Parathyroid adenoma (tissue), 2 donors: Measurements from ENCODE around the gene TSPAN14.
A peak's percentile ranks its signal among the peaks of the same experiment; 100 is the strongest.

Experiments
- H2AFZ ChIP-seq: fragments of 300-600 bp; sonication (generic); one replicate; pipeline ENCODE4 v1.7.0; 2017; ENCODE audit warnings: antibody characterized with exemption, mild to moderate bottlenecking
- H3K27ac ChIP-seq: fragments of 300-600 bp; sonication (generic); one replicate; pipeline ENCODE4 v1.7.0; 2017
- H3K27me3 ChIP-seq: fragments of 300-600 bp; sonication (generic); one replicate; pipeline ENCODE4 v1.7.0; 2017; ENCODE audit warnings: low read length; ENCODE audit not compliant: control insufficient read depth, insufficient read depth
- H3K36me3 ChIP-seq: fragments of 300-600 bp; sonication (generic); one replicate; pipeline ENCODE4 v1.7.0; 2017; ENCODE audit warnings: low read length; ENCODE audit not compliant: control insufficient read depth, insufficient read depth
- H3K4me1 ChIP-seq: fragments of 300-600 bp; sonication (generic); one replicate; pipeline ENCODE4 v1.7.0; 2017; ENCODE audit warnings: control low read depth
- H3K4me2 ChIP-seq: fragments of 300-600 bp; sonication (generic); one replicate; pipeline ENCODE4 v1.7.0; 2017; ENCODE audit warnings: low read length
- H3K4me3 ChIP-seq: fragments of 300-600 bp; sonication (generic); one replicate; pipeline ENCODE4 v1.7.0; 2017; ENCODE audit warnings: low read depth, low read length
- H3K79me2 ChIP-seq: fragments of 300-600 bp; sonication (generic); one replicate; pipeline ENCODE4 v1.7.0; 2017; ENCODE audit warnings: control low read depth
- H3K9ac ChIP-seq: fragments of 300-600 bp; sonication (generic); one replicate; pipeline ENCODE4 v1.7.0; 2017; ENCODE audit warnings: mild to moderate bottlenecking
- H3K9me3 ChIP-seq: fragments of 300-600 bp; sonication (generic); one replicate; pipeline ENCODE4 v1.7.0; 2017; ENCODE audit warnings: low read length; ENCODE audit not compliant: control insufficient read depth
- CTCF ChIP-seq: fragments of 300-600 bp; sonication (generic); IDR thresholded peaks from one replicate; pipeline ENCODE4 v1.7.0; 2017; ENCODE audit warnings: antibody characterized with exemption, mild to moderate bottlenecking
- donor health status: primary hyperparathyroidism.

The TSPAN14 gene

GRCh38 chr10:80518143-80518806 lies 64.2 kb downstream of the TSPAN14 start:
- H3K9ac ChIP-seq = no peak overlapping the region
- H2AFZ ChIP-seq = no peak overlapping the region
- H3K27me3 ChIP-seq = no peaks in the 10 kb centered on the region
- no peaks in the 10 kb centered on the region for H3K36me3 ChIP-seq
- H3K79me2 ChIP-seq = no peaks in the 10 kb centered on the region
- no peaks in the 10 kb centered on the region for H3K4me1 ChIP-seq
- no peak overlapping the region for H3K4me2 ChIP-seq
- TF ChIP-seq CTCF = no peak
- no peak overlapping the region for H3K4me3 ChIP-seq
- H3K9me3 ChIP-seq = no peaks in the 10 kb centered on the region
- H3K27ac ChIP-seq = peak overlapping the region; percentile 20

GRCh38 chr10:80518807-80519360 lies 64.8 kb downstream of the TSPAN14 start:
- H3K36me3 ChIP-seq = no peaks in the 10 kb centered on the region

GRCh38 chr10:80519936-80520650 lies 66.0 kb downstream of the TSPAN14 start:
- Histone ChIP-seq H3K4me2 (no peak overlapping the region), H3K9me3 (no peaks in the 10 kb centered on the region), H3K9ac (no peak overlapping the region), H3K4me1 (no peaks in the 10 kb centered on the region), H3K27ac (no peak overlapping the region), H3K4me3 (no peak overlapping the region), H2AFZ (no peak overlapping the region), H3K36me3 (no peaks in the 10 kb centered on the region), H3K27me3 (no peaks in the 10 kb centered on the region), H3K79me2 (no peaks in the 10 kb centered on the region)
- TF ChIP-seq CTCF = no peak

More at GRCh38 chr10:80518807-80519360, 64.8 kb downstream of the TSPAN14 start:
- Histone ChIP-seq H3K27me3 (no peaks in the 10 kb centered on the region), H3K9ac (no peak overlapping the region), H3K4me3 (no peak overlapping the region), H3K4me1 (no peaks in the 10 kb centered on the region), H3K4me2 (no peak overlapping the region), H3K79me2 (no peaks in the 10 kb centered on the region), H3K9me3 (no peaks in the 10 kb centered on the region), H3K27ac (no peak overlapping the region), H2AFZ (no peak overlapping the region)
- no peak for TF ChIP-seq CTCF

GRCh38 chr10:80520661-80521470 lies 66.8 kb downstream of the TSPAN14 start:
- H3K4me1 ChIP-seq = no peaks in the 10 kb centered on the region

More at GRCh38 chr10:80520661-80521470, 66.8 kb downstream of the TSPAN14 start:
- Histone ChIP-seq H3K27me3 (no peaks in the 10 kb centered on the region), H3K27ac (no peak overlapping the region), H3K79me2 (no peaks in the 10 kb centered on the region), H3K9ac (no peak overlapping the region), H3K4me3 (no peak overlapping the region), H3K9me3 (no peaks in the 10 kb centered on the region), H2AFZ (no peak overlapping the region), H3K4me2 (no peak overlapping the region), H3K36me3 (no peaks in the 10 kb centered on the region)
- no peak for TF ChIP-seq CTCF
